Measurements from ENCODE around the gene RPLP1. TPM values are rescaled to one million over a fixed set of nuclear protein-coding genes. Genes with fewer than 3 reads are reported as not detected.

The RPLP1 gene
- total RNA-seq, 1 donor from 2014 or later = 1,505 TPM

GRCh38 chr15:69490356-69491037, 37.9 kb downstream of the RPLP1 start:
- intact Hi-C loops (cut with micrococcal nuclease) = no loop called here

- intact Hi-C loops (cut with micrococcal nuclease) = no loop called here
Measured at GRCh38 chr15:69491038-69491505, 38.5 kb downstream of the RPLP1 start.

DNA sequence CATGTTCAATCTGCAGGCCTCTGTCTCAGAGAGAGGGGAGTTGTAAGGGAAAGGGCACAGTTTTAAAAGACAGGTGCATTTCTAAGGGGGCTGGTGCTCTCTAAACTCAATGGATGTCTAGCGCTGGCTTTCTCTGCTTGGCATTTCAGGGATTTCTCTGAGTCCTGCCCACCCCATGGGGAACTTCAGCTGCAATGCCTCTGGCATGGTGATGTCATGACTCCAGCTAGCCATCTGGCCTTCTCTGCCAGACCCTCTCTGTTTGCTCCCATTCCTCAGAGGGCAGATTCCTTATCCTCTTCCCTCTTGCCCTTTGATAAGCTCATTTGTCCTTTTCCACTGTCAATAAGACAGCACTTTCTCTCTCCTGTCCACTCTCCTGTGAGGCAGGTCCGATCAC, 40.8 kb downstream of the RPLP1 start:
- intact Hi-C loops (cut with micrococcal nuclease) = no loop called here

GRCh38 chr15:69496001-69496400, 43.4 kb downstream of the RPLP1 start:
- intact Hi-C loops (cut with micrococcal nuclease) = no loop called here

DNA sequence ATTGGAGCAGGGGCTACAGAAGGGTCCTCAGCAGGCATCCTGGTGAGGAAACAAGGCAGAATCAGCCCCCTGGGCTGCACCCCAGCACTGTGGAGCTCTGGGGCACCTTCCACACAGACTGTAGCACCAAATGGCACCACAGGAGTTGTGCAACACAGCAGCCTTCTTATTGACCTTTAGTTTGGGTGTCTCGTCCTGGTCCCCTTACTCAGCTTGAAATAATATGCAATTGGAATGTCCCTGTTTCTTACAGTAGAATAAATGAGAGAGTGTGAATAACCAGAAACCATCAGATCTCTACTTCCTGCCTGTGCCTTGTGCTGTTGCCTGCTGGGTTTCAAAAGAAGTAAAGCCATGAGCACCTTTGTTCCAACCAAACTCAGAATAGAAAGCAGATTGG, 44.5 kb downstream of the RPLP1 start:
- intact Hi-C loops (cut with micrococcal nuclease) = no loop called here

GRCh38 chr15:69497667-69498066, 45.0 kb downstream of the RPLP1 start:
- intact Hi-C loops (cut with micrococcal nuclease) = no loop called here

GRCh38 chr15:69498282-69498681, 45.7 kb downstream of the RPLP1 start:
- intact Hi-C loops (cut with micrococcal nuclease) = no loop called here

- intact Hi-C loops (cut with micrococcal nuclease) = no loop called here
Measured at GRCh38 chr15:69498987-69499386, 46.4 kb downstream of the RPLP1 start.

GRCh38 chr15:69499521-69500211, 47.0 kb downstream of the RPLP1 start:
- intact Hi-C loops (cut with micrococcal nuclease) = no loop called here

DNA sequence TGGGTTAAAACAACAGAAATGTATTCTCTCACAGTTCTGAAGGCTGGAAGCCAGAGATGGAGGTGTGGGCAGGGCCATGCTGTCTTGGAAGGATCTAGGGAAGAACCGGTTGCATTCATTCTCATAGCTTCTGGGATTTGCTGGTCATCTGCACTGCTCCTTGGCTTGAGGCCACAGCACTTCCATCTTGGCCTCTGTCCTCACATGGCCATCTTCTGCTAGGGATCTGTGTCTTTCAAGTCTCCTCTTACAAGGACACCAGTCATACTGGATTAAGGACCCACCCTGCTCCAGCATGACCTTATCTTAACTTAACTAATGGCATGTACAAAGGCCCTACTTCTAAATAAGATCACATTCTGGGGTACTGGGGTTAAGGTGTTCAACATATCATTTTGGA, 47.7 kb downstream of the RPLP1 start:
- intact Hi-C loops (cut with micrococcal nuclease) = no loop called here

- intact Hi-C loops (cut with micrococcal nuclease) = no loop called here
Measured at GRCh38 chr15:69501456-69501855, 48.8 kb downstream of the RPLP1 start.

- intact Hi-C loops (cut with micrococcal nuclease) = no loop called here
Measured at GRCh38 chr15:69502470-69503045, 49.9 kb downstream of the RPLP1 start.

GRCh38 chr15:69504352-69505040, 51.9 kb downstream of the RPLP1 start:
- intact Hi-C loops (cut with micrococcal nuclease) = no loop called here

Other genes starting within 250 kb of the RPLP1 start
- not detected in 2 replicates for gene PAQR5, start 153.9 kb upstream of the RPLP1 start, total RNA-seq
- 46.4 and 47.2 TPM in 2 replicates for gene KIF23, start 38.5 kb upstream of the RPLP1 start, total RNA-seq

Measured in T-helper 1 cell treated with Interleukin-12 subunit alpha and Interleukin-12 subunit beta and Interleukin-4 antibody, amounts not matched to agents 30 ng/mL and 1 ng/mL, for 36 hours (primary cell).